Gastrocnemius medialis (tissue), 4 donors: Measurements from ENCODE around the gene SLC7A6OS. TPM values are rescaled to one million over a fixed set of nuclear protein-coding genes. Genes with fewer than 3 reads are reported as not detected.

Experiments used
- ATAC-seq, 2 donors: fragments of 150-250 bp; one replicate each; pipeline ENCODE4 v1.9.1; 2016
- DNase-seq, 2 donors: peaks; one replicate each; pipeline ENCODE4 v3.0.0-alpha.2; 2019
- H3K27ac ChIP-seq, 4 donors: fragments of 200-600 bp; sonication (generic); 1 replicate in 1 of 4; 2 replicates in 3 of 4; pipeline ENCODE4 v1.5.1; 2016 to 2018; ENCODE audit warnings: mild to moderate bottlenecking in 2 of 4, moderate library complexity in 1 of 4
- H3K27me3 ChIP-seq, 3 donors: fragments of 200-600 bp; sonication (generic) in 2 of 3; 1 replicate in 1 of 3; 2 replicates in 2 of 3; pipeline versions ENCODE4 v1.5.1 to v1.6.0; 2016 to 2019; ENCODE audit warnings: mild to moderate bottlenecking in 1 of 3, moderate library complexity in 1 of 3
- H3K36me3 ChIP-seq, 2 donors: fragments of 200-600 bp; sonication (generic) in 1 of 2; one replicate each; pipeline ENCODE4 v1.5.1; 2017 to 2018
- H3K4me1 ChIP-seq, 2 donors: fragments of 200-600 bp; sonication (generic) in 1 of 2; one replicate each; pipeline ENCODE4 v1.5.1; 2016 to 2017; ENCODE audit warnings: mild to moderate bottlenecking in 2 of 2
- H3K4me3 ChIP-seq, 4 donors: fragments of 200-600 bp; sonication (generic) in 3 of 4; 1 replicate in 1 of 4; 2 replicates in 3 of 4; pipeline ENCODE4 v1.5.1; 2016 to 2019; ENCODE audit warnings: mild to moderate bottlenecking in 2 of 4
- H3K9me3 ChIP-seq, 3 donors: fragments of 200-600 bp; sonication (generic) in 2 of 3; 1 replicate in 1 of 3; 2 replicates in 2 of 3; pipeline ENCODE4 v1.5.1; 2016 to 2019
- CTCF ChIP-seq, 5 experiments: fragments of 450-650 bp in 3 of 5; fragments of 200-600 bp in 2 of 5; sonication (generic) in 2 of 5; IDR thresholded peaks in 4 of 5; conservative IDR thresholded peaks in 1 of 5; 1 replicate in 4 of 5; 2 replicates in 1 of 5; pipeline ENCODE4 v1.5.1; 2016 to 2019; ENCODE audit warnings: antibody characterized with exemption in 5 of 5, mild to moderate bottlenecking in 3 of 5, moderate library complexity in 3 of 5
- POLR2A ChIP-seq, 2 donors: fragments of 450-650 bp; IDR thresholded peaks; one replicate each; pipeline ENCODE4 v1.6.1; 2017; ENCODE audit warnings: antibody characterized with exemption in 2 of 2, mild to moderate bottlenecking in 2 of 2, moderate library complexity in 2 of 2
- in situ Hi-C, 4 donors: fragments of 200-750 bp; cut with MboI; loops; one replicate each; pipeline versions ENCODE4 v1.15.0 to v1.8.0; 2017; ENCODE audit warnings: low sequenced_read_pairs in 4 of 4
- intact Hi-C: fragments of 100-400 bp; cut with DNase I; formaldehyde crosslinking; loops from one replicate; pipeline ENCODE4 v1.15.1; 2023; ENCODE audit warnings: low total_unique reads
- total RNA-seq, 4 donors: library from RNA; depleted of rRNA; stranded (reverse); fragments of >200 nt; gene quantifications; one replicate each; pipeline versions ENCODE4 v1.1.0 to v1.2.3, GENCODE V29; 2016

Gene SLC7A6OS
- total RNA-seq, 4 donors from 2014 or later: 5.0 to 8.8 (median 7.3) TPM

- Histone ChIP-seq H3K9me3 (no peaks in the 10 kb centered on the region), H3K27ac (peak overlapping the region; percentile 11 to 90 (median 66)), H3K4me3 (no peak overlapping the region), H3K27me3 (no peaks in the 10 kb centered on the region), H3K4me1 (peaks cover 54 to 64% of the 10 kb centered on the region in 2 donors), H3K36me3 (peaks cover 0 to 47% of the 10 kb centered on the region in 2 donors)
- DNase-seq: no peak
- ATAC-seq: no peak
- intact Hi-C loops: no loop called here
- in situ Hi-C loops: loop anchor here in 2 of 4 donors (25.0 kb wide), 1 partner anchor 255 kb away; the partner anchor contains the start of gene NFATC3 (in 2 of the 2)
- TF ChIP-seq POLR2A (IDR thresholded peaks at IDR 0.05) (no peak), CTCF (IDR thresholded peaks at IDR 0.05 in 4 of 5, conservative IDR thresholded peaks at IDR 0.05 in 1 of 5) (no peak)
These were observed 31.9 kb upstream of the SLC7A6OS start for GRCh38 chr16:68342620-68343019.

- in situ Hi-C loops: loop anchor here in 2 of 4 donors (25.0 kb wide), 1 partner anchor 252 kb away; the partner anchor contains the start of gene NFATC3 (in 2 of the 2)
- Histone ChIP-seq H3K36me3 (peaks cover 0 to 45% of the 10 kb centered on the region in 2 donors), H3K9me3 (no peaks in the 10 kb centered on the region), H3K27me3 (no peaks in the 10 kb centered on the region), H3K4me1 (peaks cover 24 to 31% of the 10 kb centered on the region in 2 donors), H3K27ac (peak overlapping the region in 1 of 4 donors; percentile 90), H3K4me3 (no peak overlapping the region)
- no peak for DNase-seq
- TF ChIP-seq POLR2A (IDR thresholded peaks at IDR 0.05) (no peak), CTCF (IDR thresholded peaks at IDR 0.05 in 4 of 5, conservative IDR thresholded peaks at IDR 0.05 in 1 of 5) (no peak)
- intact Hi-C loops: no loop called here
- ATAC-seq: no peak
These were observed 28.5 kb upstream of the SLC7A6OS start for GRCh38 chr16:68339214-68339613.

GRCh38 chr16:68338326-68339119 is 27.8 kb upstream of the SLC7A6OS start:
- peaks cover 17 to 26% of the 10 kb centered on the region in 2 donors for H3K4me1 ChIP-seq
- DNase-seq: no peak
- ATAC-seq: no peak
- H3K4me3 ChIP-seq: no peak overlapping the region
- H3K27me3 ChIP-seq: no peaks in the 10 kb centered on the region
- intact Hi-C loops (no loop called here), in situ Hi-C loops (loop anchor here in 2 of 4 donors (25.0 kb wide), 1 partner anchor 251 kb away; the partner anchor contains the start of gene NFATC3 (in 2 of the 2))
- H3K27ac ChIP-seq: no peak overlapping the region
- no peaks in the 10 kb centered on the region for H3K9me3 ChIP-seq
- peaks cover 0 to 45% of the 10 kb centered on the region in 2 donors for H3K36me3 ChIP-seq
- no peak for TF ChIP-seq CTCF (IDR thresholded peaks at IDR 0.05 in 4 of 5, conservative IDR thresholded peaks at IDR 0.05 in 1 of 5)
- no peak for TF ChIP-seq POLR2A (IDR thresholded peaks at IDR 0.05)

GRCh38 chr16:68335175-68335574 is 24.4 kb upstream of the SLC7A6OS start:
- Histone ChIP-seq H3K9me3 (no peaks in the 10 kb centered on the region), H3K4me1 (peaks cover 0 to 23% of the 10 kb centered on the region in 2 donors), H3K4me3 (no peak overlapping the region), H3K27ac (no peak overlapping the region), H3K27me3 (no peaks in the 10 kb centered on the region), H3K36me3 (peaks cover 0 to 29% of the 10 kb centered on the region in 2 donors)
- ATAC-seq: peak in 1 of 2 donors; percentile 12
- in situ Hi-C loops: loop anchor here in 2 of 4 donors (25.0 kb wide), 1 partner anchor 248 kb away; the partner anchor contains the start of gene NFATC3 (in 2 of the 2)
- TF ChIP-seq CTCF (IDR thresholded peaks at IDR 0.05 in 4 of 5, conservative IDR thresholded peaks at IDR 0.05 in 1 of 5) (no peak), POLR2A (IDR thresholded peaks at IDR 0.05) (no peak)
- DNase-seq: no peak
- intact Hi-C loops: no loop called here
